ENCODE data around the gene KRT79. TPM values are rescaled to one million over a fixed set of nuclear protein-coding genes. Genes with fewer than 3 reads are reported as not detected.

KRT79 gene
- total RNA-seq, 1 donor from 2014 or later, result not detected

DNA sequence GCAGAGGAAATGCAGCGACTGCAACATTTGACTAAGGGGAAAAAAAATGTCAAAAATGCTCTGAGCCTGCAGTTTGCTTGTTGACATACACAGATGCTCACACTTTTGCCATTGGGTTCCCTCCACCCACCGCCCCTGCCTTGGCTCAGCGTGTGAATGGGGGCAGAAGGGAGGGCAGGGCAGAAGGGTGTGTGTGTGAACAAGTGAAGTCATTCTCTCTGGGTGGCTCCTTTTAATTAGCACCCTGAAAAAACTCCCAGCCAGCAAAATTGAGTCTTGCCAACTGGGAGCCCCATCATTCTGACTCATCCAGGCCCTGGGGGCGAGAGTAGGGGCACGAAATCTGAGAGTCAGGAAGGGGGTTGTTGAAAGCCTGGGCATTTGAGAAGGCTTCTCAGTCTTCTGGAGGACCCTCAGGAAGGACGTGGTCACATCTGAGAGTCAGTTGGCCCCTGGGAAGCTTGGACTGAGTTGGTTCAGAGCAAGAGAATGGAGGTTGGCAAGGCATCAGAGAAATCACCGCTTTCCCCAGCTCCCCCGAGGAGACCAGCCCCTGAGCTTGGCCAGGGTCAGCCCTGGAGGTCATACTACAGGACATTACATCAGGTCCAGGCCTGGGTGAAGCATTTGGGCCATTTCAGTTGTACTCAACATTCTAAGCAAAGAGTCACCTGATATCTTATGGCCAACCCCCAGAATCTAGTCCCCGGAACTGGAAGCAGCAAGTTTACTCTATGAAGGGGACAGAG, 37.4 kb upstream of the KRT79 start:
- no peak for DNase-seq (ENCODE audit: low read depth, low spot score)
- Mint-ChIP-seq H3K36me3 (ENCODE audit: low read depth) (no peaks in the 10 kb centered on the region), H3K27me3 (ENCODE audit: low read depth) (peaks cover 31% of the 10 kb centered on the region), H3K4me3 (no peak overlapping the region), H3K9me3 (no peaks in the 10 kb centered on the region), H3K4me1 (peaks cover 19% of the 10 kb centered on the region), H3K27ac (ENCODE audit: unreplicated experiment) (no peak overlapping the region)
- TF ChIP-seq, protein P1, sequence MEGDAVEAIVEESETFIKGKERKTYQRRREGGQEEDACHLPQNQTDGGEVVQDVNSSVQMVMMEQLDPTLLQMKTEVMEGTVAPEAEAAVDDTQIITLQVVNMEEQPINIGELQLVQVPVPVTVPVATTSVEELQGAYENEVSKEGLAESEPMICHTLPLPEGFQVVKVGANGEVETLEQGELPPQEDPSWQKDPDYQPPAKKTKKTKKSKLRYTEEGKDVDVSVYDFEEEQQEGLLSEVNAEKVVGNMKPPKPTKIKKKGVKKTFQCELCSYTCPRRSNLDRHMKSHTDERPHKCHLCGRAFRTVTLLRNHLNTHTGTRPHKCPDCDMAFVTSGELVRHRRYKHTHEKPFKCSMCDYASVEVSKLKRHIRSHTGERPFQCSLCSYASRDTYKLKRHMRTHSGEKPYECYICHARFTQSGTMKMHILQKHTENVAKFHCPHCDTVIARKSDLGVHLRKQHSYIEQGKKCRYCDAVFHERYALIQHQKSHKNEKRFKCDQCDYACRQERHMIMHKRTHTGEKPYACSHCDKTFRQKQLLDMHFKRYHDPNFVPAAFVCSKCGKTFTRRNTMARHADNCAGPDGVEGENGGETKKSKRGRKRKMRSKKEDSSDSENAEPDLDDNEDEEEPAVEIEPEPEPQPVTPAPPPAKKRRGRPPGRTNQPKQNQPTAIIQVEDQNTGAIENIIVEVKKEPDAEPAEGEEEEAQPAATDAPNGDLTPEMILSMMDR (conservative IDR thresholded peaks at IDR 0.05), result no peak

DNA sequence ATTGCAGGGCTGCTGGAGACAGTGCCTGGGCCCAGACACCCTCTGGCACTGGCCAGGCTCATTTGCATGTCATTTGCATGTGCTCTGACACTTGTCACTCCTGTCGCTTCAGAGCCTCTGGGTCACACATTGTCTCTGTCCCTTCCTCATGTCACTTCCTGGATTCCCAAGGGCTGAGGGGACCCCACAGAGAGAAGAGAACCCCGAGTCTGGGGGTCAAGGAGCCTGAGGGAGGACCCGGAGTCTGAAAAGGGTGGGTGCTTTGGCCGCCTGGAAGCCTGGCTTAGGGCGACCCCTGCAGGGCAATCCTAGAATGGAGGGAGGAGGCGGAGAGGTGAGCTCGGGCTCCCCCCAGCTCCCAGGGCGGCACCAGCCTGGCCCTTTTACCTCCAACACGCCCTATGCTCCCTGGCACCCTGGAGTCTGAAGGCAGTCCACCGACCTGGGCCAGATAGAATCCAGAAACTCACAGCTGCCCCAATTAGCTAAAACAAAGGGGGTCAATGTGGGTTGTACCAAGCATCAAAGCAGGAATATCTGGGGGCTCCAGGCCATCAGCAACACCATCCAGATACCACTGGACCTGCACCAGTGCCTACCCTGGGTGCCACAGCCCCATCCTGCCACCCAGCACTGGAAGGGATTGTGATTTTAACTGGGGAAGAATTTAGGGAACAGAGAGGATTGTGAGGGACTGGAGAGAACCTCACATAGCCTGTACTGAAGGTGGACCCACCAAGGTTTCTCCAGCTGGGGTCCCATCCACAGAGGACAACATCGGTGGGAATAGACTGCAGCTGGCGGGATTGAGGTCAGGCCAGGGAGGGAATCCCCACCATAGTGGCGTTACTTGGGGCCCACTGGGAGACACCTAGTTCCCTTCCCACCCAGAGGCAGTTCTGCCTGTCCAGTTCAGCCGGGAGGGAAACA, 36.5 kb upstream of the KRT79 start:
- TF ChIP-seq, protein P1 (conservative IDR thresholded peaks at IDR 0.05), result peak; percentile 75
- no peak overlapping the region for H3K4me3 Mint-ChIP-seq
- peaks cover 19% of the 10 kb centered on the region for H3K4me1 Mint-ChIP-seq
- peak; percentile 72 for DNase-seq (ENCODE audit: low read depth, low spot score)
- no peaks in the 10 kb centered on the region for H3K9me3 Mint-ChIP-seq
- no peak overlapping the region for H3K27ac Mint-ChIP-seq (ENCODE audit: unreplicated experiment)
- no peaks in the 10 kb centered on the region for H3K36me3 Mint-ChIP-seq (ENCODE audit: low read depth)
- H3K27me3 Mint-ChIP-seq (ENCODE audit: low read depth), result peaks cover 28% of the 10 kb centered on the region

DNA sequence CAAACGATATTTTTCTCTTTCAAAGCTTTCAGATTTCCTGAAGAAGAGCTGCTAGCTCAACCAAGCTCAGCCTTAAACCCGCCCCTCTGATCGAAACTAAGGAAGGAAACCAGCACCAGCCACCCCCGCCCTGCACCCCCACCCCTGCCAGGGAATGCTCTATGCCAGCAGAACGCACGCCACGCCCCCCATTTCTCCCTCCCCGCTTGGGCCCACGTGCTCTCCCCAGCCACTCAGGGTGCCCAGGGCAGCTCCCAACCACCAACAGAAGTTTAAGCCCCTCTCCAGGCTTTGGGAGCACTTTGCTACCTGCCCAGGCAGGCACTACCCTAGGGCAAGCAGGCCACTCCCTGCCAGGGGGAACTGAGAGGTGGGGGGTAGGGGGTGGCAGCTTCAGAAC, 33.5 kb upstream of the KRT79 start:
- peaks cover 4% of the 10 kb centered on the region for H3K4me1 Mint-ChIP-seq
- TF ChIP-seq, protein P1 (conservative IDR thresholded peaks at IDR 0.05), result no peak
- no peak overlapping the region for H3K4me3 Mint-ChIP-seq
- H3K27me3 Mint-ChIP-seq (ENCODE audit: low read depth), result peaks cover 10% of the 10 kb centered on the region
- no peaks in the 10 kb centered on the region for H3K9me3 Mint-ChIP-seq
- no peaks in the 10 kb centered on the region for H3K36me3 Mint-ChIP-seq (ENCODE audit: low read depth)
- H3K27ac Mint-ChIP-seq (ENCODE audit: unreplicated experiment), result no peak overlapping the region
- DNase-seq (ENCODE audit: low read depth, low spot score), result no peak

DNA sequence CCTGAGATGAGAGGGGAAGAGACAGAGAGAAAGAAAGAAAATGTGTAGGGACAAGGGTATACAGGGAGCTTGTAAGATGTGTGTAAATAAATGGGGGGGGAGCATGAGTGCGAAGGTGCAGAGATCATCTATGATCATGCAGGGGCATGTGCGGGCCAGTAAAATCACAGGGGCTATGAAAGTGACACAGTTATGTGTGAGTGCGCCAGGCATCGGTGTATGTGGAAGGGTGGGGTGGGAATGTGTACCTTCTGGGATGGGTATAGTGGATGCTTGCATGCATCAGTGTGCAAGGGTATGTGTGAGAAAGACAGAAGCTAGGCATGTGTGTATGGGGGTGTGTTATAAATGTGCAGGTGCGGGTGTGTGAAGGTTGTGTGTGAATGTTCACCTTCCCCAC, 33.0 kb upstream of the KRT79 start:
- peaks cover 4% of the 10 kb centered on the region for H3K4me1 Mint-ChIP-seq
- no peak overlapping the region for H3K27ac Mint-ChIP-seq (ENCODE audit: unreplicated experiment)

More for the DNA sequence above, 33.0 kb upstream of the KRT79 start:
- TF ChIP-seq, protein P1 (conservative IDR thresholded peaks at IDR 0.05), result no peak
- peaks cover 5% of the 10 kb centered on the region for H3K27me3 Mint-ChIP-seq (ENCODE audit: low read depth)
- H3K4me3 Mint-ChIP-seq, result no peak overlapping the region
- no peaks in the 10 kb centered on the region for H3K36me3 Mint-ChIP-seq (ENCODE audit: low read depth)
- no peaks in the 10 kb centered on the region for H3K9me3 Mint-ChIP-seq
- no peak for DNase-seq (ENCODE audit: low read depth, low spot score)
